ENCODE data around the gene BMP5.

The BMP5 gene

DNA sequence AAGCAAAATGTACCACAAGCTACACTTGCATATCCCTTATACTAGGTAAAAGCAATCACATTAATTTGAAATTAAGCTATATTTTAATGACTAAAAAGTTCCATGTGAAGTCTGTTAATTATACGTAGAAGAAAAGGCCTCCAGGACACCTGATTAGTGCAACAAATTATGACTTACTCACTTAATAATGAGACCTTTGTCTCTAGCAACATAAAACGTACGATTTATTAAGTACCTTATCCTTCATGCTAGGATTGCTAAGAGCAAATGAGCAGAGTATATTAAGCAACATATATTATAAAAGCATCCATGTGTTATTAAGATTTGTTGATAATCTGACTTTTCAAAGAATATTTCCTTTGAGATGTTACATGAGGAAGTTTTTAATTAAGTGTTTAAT, 2.5 kb downstream of the BMP5 start:
- DNase-seq (ENCODE audit: low read depth, low spot score), result no peak

DNA sequence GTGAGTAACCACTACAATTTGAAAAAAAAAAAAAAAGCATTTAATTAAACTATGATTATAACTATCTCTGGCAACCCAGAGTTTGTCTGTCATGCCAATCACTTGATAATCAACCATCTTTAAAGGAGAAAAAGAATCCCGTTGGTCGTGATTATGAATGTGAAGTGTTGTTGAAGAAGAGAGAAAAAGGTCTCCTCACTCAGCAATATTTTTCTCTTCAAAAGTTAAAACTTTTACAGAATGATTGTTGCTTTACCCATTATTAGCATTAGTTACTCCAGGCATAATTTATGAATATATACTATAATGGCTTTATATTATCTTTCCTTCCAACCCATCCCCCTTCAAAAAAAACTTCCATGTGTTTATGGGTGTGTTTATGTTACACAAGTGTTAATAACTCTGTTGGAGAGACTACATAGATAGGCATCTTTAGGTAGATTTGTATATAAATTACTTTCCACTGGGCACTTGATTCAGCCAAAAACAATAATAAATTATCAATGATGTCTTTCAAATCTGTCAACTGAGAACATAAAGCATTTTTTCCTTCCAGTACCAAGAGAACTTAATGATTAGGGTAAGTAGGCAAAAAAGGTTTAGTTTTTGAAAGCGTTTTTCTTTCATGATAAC, 5.1 kb downstream of the BMP5 start:
- DNase-seq (ENCODE audit: low read depth, low spot score), result no peak

DNA sequence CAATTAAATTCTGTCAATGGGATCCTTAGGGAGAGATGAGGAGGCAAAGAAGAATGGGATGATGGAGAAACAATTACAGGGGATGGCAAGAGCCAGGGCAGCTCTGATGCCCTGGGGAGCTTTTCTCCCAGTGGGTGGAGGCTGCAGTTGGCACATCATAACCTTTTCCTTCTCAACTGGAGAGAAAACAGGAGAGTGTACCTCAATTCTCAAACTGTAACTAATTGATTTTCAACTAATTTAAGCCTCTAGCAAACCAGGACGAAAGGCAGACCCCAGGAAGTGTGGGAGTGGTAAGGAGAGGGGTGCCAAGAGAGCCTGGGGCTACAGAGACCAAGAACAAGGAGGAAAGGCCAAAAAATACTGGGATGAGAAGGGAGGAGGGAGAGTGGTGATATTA, 5.7 kb downstream of the BMP5 start:
- no peak for DNase-seq (ENCODE audit: low read depth, low spot score)

DNA sequence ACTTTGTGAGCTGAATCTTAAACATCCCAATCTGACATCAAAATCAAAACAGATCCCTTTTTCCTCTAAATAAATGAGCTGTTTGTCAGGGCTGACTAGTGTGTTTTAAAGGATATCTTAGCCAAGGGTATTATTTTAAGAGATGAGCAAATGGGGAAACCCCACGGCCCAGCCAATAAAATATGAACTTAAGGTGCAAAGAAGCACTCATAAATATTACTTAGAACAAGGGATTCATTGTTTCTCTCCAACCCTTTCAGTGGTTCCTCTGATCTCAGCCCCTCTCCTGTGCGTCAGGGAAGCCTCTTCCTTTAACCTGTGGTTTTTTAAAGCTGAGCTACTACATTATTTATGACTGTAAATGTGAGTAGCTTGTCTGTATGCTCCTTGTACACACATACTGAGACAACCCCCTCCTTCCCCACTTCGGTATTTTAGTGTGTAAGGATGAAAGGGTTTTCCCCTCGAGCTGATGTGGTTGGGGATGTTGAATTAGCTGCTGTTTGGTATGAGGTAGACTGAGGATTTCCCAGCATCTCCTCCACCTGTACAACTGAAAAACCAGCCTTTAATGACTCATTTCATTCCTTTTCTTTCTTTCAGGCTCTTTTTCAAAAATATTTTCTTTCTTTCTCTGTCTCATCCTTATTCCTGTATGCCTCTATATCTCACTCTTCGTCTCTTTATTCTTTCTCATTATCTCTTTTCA, 6.5 kb downstream of the BMP5 start:
- DNase-seq (ENCODE audit: low read depth, low spot score), result no peak

- DNase-seq (ENCODE audit: low read depth, low spot score), result no peak
Observed at GRCh38 chr6:55868176-55868575, 7.2 kb downstream of the BMP5 start.

DNA sequence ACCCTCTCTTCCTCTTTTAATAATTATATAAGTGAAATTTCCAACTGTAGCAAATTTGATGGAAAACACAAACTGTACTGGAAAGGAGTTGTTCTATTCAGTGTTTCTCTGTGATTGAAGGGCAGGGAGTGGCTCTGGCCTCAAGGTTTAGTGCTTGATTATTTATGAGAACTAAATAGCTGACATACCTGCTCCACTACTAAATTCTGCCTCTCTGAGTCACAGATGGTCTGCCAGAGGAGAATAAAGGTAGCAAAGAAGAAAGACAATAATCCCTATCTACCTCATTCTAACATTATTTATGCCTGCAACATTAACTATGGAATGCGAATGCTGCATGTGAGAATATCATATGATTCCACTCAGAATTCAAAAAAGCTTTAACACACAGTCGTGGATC, 9.3 kb downstream of the BMP5 start:
- no peak for DNase-seq (ENCODE audit: low read depth, low spot score)

- DNase-seq (ENCODE audit: low read depth, low spot score), result no peak
Observed at GRCh38 chr6:55853008-55854001, 22.1 kb downstream of the BMP5 start.

- DNase-seq (ENCODE audit: low read depth, low spot score), result no peak
Observed at GRCh38 chr6:55841341-55841740, 34.0 kb downstream of the BMP5 start.

DNA sequence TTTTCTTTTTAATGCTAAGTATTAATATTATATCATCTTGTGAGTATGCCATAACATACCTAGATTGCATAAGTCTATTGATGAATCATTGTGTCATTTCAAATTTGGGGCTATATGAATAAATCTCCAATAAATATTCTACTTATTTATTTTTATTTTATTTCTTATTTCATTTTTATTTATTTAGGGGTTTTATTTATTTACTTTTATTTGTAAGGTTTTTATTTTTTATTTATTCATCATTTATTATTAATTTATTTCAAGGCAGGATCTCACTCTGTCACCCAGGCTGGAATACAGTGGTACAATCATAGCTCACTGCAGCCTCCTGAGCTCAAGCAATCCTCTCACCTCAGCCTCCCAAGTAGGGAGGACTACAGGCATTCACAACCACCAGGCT, 36.3 kb downstream of the BMP5 start:
- no peak for DNase-seq (ENCODE audit: low read depth, low spot score)

- no peak for DNase-seq (ENCODE audit: low read depth, low spot score)
Observed at GRCh38 chr6:55836945-55837344, 38.4 kb downstream of the BMP5 start.

DNA sequence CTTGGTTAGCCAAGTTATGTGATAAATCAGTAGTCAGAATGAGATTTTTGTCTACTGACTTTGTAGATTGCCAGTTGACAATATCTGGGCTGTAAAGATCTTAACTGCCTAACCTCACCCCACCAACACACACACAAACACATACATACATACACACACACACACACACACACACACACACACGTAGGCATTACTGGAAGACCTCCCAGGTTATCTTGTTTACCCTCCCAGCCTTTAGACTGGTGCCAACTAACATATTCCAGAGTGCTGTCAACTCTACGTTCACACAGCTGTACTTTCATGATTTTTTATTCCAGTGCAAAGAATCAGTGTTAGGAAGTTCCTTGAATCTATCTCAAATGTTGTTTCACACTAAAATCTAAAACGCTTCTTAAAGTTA, 38.9 kb downstream of the BMP5 start:
- no peak for DNase-seq (ENCODE audit: low read depth, low spot score)

DNA sequence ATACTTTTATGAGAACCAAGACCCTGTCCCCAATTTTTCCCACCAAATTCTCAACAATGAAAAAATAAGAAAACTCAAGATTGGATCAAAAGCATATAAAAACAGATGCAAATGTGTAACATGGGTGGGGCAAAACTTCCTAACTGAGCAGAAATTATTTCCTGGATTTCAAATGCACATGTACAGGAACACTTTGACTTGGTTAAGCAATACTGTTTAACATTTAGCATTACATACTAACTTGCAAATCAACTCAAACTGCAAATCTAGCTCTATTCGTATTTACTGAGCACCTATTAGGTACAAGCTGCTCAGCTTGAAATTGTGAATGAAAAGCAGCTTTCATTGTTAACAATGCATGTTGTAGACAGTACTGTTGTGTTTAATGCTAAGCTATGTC, 40.2 kb downstream of the BMP5 start:
- no peak for DNase-seq (ENCODE audit: low read depth, low spot score)

- DNase-seq (ENCODE audit: low read depth, low spot score), result no peak
Observed at GRCh38 chr6:55833284-55833683, 42.1 kb downstream of the BMP5 start.

- no peak for DNase-seq (ENCODE audit: low read depth, low spot score)
Observed at GRCh38 chr6:55827818-55828522, 47.4 kb downstream of the BMP5 start.

GRCh38 chr6:55826941-55827340, 48.4 kb downstream of the BMP5 start:
- DNase-seq (ENCODE audit: low read depth, low spot score), result no peak

GRCh38 chr6:55825402-55826051, 49.9 kb downstream of the BMP5 start:
- DNase-seq (ENCODE audit: low read depth, low spot score), result no peak

DNA sequence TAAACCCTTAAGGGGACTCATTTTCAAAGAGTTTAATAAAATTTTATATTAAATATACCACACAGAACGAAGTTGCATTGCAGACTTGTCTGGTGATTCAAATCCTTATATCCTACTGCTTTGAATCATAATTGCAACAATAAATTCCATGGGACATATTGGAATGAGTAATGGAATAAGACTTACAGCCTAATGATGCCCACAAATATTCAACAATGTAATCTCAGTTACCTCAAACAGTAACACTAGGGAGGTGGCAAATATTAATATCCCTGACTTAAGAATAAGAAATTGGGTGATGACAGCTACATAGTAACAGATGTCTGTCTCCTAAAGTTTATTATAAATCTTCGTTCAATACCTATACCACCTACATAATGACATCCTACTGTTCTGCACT, 52.6 kb downstream of the BMP5 start:
- DNase-seq (ENCODE audit: low read depth, low spot score), result no peak

DNA sequence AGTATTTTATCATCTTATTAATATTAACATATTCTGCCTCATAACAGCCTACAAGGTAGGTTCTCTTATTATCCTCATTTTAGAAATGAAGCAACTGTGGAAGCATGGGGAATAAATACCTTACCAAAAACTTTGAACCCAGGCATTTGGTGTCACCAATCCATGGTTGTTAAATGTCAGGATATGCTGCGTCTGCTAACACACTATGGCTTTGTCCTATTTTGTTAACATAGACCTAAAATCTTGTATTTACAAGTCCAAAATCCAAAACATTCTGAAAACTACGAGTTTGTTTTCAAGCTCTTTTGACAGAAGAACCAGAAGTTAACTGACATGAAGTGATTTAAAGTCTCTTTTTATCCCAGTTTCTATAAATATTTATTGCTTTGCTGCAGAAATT, 53.4 kb downstream of the BMP5 start:
- no peak for DNase-seq (ENCODE audit: low read depth, low spot score)

- no peak for DNase-seq (ENCODE audit: low read depth, low spot score)
Observed at GRCh38 chr6:55820696-55821095, 54.7 kb downstream of the BMP5 start.

DNA sequence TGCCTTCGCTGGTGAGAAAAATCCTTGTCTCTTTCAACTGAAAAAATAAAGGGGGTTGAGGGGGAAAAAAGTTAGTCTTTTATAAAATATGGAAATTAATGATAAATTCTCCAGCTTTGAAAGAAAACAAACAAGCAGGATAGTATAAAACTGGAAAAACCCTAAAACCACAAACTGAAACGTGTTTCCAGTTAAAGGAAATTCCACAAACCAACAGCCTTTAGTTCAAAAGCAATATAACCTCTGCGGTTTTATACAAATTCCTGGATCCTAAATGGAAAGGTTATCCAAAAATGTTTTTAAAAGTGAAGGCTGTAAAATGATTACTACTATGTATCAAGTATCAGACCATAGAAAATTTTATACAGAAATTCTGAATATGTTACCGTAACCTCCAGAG, 55.6 kb downstream of the BMP5 start:
- no peak for DNase-seq (ENCODE audit: low read depth, low spot score)

DNA sequence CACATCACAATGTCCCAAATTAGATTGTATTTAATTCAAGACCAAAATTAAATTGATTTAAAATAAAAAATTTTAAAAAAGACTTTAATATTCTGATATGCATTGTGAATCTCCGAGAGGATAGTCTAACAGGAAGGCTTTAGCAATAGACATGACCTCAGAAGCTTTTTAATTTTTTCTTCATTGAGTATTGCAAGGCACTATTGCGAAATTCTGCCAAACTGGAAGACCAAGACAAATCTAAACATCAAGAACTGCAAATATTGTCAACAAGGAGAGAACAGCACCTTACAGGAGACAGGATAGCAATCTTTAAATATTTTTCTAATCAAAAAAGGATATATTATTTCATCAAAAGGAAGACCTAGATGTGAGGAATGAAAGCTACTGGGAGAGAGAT, 56.9 kb downstream of the BMP5 start:
- DNase-seq (ENCODE audit: low read depth, low spot score), result no peak

All from activated CD4-positive, CD25-positive, alpha-beta regulatory T cell treated with anti-CD3 and anti-CD28 coated beads, Interleukin-2, amount 50 U/mL, for 16 hours (primary cell).